ENCODE data around the gene MYLK3.
"Not testable (repeated sequence)": the region's sequence is repeated elsewhere in the genome, so short reads cannot be mapped to it uniquely, and the experiment has no call there.

MYLK3 gene

DNA sequence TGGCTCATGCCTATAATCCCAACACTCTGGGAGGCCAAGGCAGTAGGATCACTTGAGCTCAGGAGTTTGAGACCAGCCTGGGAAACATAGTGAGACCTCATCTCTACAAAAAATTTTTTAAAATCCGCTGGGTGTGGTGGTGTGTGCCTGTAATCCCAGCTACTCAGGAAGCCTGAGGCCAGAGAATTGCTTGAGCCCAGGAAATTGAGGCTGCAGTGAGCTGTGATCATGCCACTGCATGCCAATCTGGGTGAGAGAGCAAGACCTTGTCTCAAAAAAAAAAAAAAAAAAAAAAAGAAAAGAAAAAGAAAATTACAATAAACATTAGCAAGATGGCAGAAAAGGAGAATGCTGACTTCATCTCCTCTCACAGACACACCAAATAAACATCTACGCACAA, 36.4 kb upstream of the MYLK3 start:
- not testable (repeated sequence) for H3K27ac ChIP-seq (ENCODE audit: low read depth in 2 of 2, low read length in 2 of 2); H3K9ac ChIP-seq (ENCODE audit: low read depth in 1 of 2, low read length in 2 of 2); H3K4me1 ChIP-seq (ENCODE audit: control insufficient read depth in 2 of 2, insufficient read depth in 2 of 2, low read length in 2 of 2); H3K27me3 ChIP-seq (ENCODE audit: control insufficient read depth in 2 of 2, insufficient read depth in 2 of 2, low read length in 2 of 2); H3K4me3 ChIP-seq (ENCODE audit: low read length in 2 of 2); H3K36me3 ChIP-seq (ENCODE audit: control insufficient read depth in 2 of 2, insufficient read depth in 2 of 2, low read length in 2 of 2); H3K9me3 ChIP-seq (ENCODE audit: control insufficient read depth in 2 of 2, low read length in 2 of 2)

DNA sequence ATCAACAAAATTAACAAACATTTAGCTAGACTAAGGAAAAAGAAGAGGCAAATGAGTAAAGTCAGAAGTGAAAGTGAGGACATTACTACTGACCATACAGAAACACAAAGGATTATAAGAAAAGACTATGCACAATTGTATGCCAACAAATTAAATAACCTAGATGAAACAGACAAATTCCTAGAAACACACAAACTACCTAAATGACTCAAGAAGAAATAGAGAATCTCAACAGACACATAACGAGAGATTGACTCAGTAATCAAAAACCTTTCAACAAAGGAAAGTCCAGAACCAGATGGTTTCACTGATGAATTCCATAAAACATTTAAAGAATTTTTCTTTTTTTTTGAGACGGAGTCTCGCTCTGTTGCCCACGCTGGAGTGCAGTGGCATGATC, 35.7 kb upstream of the MYLK3 start:
- no peaks in the 10 kb centered on the region for H3K27me3 ChIP-seq (ENCODE audit: control insufficient read depth in 2 of 2, insufficient read depth in 2 of 2, low read length in 2 of 2)
- no peaks in the 10 kb centered on the region for H3K9me3 ChIP-seq (ENCODE audit: control insufficient read depth in 2 of 2, low read length in 2 of 2)

DNA sequence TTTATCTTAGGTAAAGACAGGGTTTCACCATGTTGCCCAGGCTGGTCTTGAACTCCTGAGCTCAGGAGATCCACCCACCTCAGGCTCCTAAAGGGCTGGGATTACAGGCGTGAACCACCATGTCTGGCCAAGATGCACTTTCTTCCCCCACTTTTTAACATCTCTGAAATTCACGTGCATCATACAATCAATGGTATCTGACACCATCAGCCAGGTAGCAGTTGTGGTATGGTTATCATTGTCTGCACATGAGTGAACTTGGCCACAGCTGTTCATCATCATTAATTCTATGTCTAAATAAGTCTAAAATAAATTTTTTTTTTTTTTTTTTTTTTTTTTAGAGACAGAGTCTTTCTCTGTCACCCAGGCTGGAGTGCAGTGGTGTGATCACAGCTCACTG, 34.2 kb upstream of the MYLK3 start:
- Histone ChIP-seq H3K9me3 (ENCODE audit: control insufficient read depth in 2 of 2, low read length in 2 of 2) (no peaks in the 10 kb centered on the region), H3K4me1 (ENCODE audit: control insufficient read depth in 2 of 2, insufficient read depth in 2 of 2, low read length in 2 of 2) (no peaks in the 10 kb centered on the region), H3K27ac (ENCODE audit: low read depth in 2 of 2, low read length in 2 of 2) (no peak overlapping the region), H3K36me3 (ENCODE audit: control insufficient read depth in 2 of 2, insufficient read depth in 2 of 2, low read length in 2 of 2) (no peaks in the 10 kb centered on the region), H3K27me3 (ENCODE audit: control insufficient read depth in 2 of 2, insufficient read depth in 2 of 2, low read length in 2 of 2) (no peaks in the 10 kb centered on the region), H3K4me3 (ENCODE audit: low read length in 2 of 2) (no peak overlapping the region), H3K9ac (ENCODE audit: low read depth in 1 of 2, low read length in 2 of 2) (no peak overlapping the region)

More for the DNA sequence above, 35.7 kb upstream of the MYLK3 start:
- Histone ChIP-seq H3K9ac (ENCODE audit: low read depth in 1 of 2, low read length in 2 of 2) (no peak overlapping the region), H3K4me1 (ENCODE audit: control insufficient read depth in 2 of 2, insufficient read depth in 2 of 2, low read length in 2 of 2) (no peaks in the 10 kb centered on the region), H3K4me3 (ENCODE audit: low read length in 2 of 2) (no peak overlapping the region), H3K27ac (ENCODE audit: low read depth in 2 of 2, low read length in 2 of 2) (no peak overlapping the region), H3K36me3 (ENCODE audit: control insufficient read depth in 2 of 2, insufficient read depth in 2 of 2, low read length in 2 of 2) (no peaks in the 10 kb centered on the region)

DNA sequence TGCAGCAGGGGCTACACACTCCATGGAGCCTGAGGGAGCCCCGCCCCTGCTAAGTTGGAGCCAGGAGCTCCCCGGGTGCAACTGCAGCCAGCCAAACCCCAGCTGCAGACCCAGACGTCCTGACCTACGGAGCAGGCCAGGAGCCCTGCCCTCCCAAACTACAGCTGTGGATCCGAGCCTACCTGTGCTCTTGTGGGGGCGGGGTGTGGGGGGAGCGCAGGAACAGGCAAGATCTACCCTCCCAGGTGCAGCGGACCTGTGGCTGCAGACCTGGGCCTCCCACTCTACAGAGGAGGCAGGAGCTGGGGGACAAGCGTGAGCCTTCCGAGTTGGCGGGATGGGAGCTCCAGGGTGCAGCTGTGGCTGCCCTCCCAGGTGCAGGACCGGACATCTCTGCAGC, 29.7 kb upstream of the MYLK3 start:
- Histone ChIP-seq H3K9ac (ENCODE audit: low read depth in 1 of 2, low read length in 2 of 2) (no peak overlapping the region), H3K4me3 (ENCODE audit: low read length in 2 of 2) (no peak overlapping the region), H3K27me3 (ENCODE audit: control insufficient read depth in 2 of 2, insufficient read depth in 2 of 2, low read length in 2 of 2) (no peaks in the 10 kb centered on the region), H3K9me3 (ENCODE audit: control insufficient read depth in 2 of 2, low read length in 2 of 2) (no peaks in the 10 kb centered on the region), H3K27ac (ENCODE audit: low read depth in 2 of 2, low read length in 2 of 2) (no peak overlapping the region), H3K36me3 (ENCODE audit: control insufficient read depth in 2 of 2, insufficient read depth in 2 of 2, low read length in 2 of 2) (no peaks in the 10 kb centered on the region), H3K4me1 (ENCODE audit: control insufficient read depth in 2 of 2, insufficient read depth in 2 of 2, low read length in 2 of 2) (no peaks in the 10 kb centered on the region)

DNA sequence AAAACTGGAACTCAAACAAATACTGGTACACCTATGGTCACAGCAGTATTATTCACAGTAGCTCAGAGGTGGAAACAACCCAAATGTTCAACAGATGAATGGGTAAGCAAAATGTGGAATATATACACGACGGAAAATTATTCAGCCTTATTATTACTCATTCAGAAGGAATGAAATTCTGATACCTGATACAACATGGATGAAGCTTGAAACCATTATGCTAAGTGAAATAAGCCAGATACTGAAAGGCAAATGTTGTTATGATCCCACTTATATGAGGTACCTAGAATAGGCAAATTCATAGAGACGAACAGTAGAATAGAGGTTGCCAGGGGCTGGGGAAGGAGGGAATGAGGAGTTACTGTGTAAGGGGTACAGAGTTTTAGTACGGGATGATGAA, 27.1 kb upstream of the MYLK3 start:
- Histone ChIP-seq H3K4me3 (ENCODE audit: low read length in 2 of 2) (no peak overlapping the region), H3K9me3 (ENCODE audit: control insufficient read depth in 2 of 2, low read length in 2 of 2) (no peaks in the 10 kb centered on the region), H3K4me1 (ENCODE audit: control insufficient read depth in 2 of 2, insufficient read depth in 2 of 2, low read length in 2 of 2) (no peaks in the 10 kb centered on the region), H3K36me3 (ENCODE audit: control insufficient read depth in 2 of 2, insufficient read depth in 2 of 2, low read length in 2 of 2) (no peaks in the 10 kb centered on the region), H3K27me3 (ENCODE audit: control insufficient read depth in 2 of 2, insufficient read depth in 2 of 2, low read length in 2 of 2) (no peaks in the 10 kb centered on the region), H3K27ac (ENCODE audit: low read depth in 2 of 2, low read length in 2 of 2) (no peak overlapping the region), H3K9ac (ENCODE audit: low read depth in 1 of 2, low read length in 2 of 2) (no peak overlapping the region)

DNA sequence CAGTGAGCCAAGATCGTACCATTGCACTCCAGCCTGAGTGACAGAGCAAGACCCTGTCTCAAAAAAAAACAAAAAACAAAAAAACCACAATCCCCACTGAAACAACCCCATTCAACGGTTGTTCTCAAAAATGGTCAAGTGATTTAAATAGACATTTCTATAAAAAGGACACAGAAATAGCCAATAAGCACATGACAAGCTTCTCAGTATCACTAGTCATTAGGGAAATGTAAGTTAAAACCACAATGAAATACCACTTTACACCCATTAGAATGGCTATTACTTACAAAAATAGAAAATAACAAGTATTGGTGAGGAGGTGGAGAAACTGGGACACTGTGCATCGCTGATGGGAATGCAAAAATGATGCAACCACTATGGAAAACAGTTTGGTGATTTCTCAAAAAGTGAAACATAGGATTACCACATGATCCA, 26.6 kb upstream of the MYLK3 start:
- H3K27me3 ChIP-seq (ENCODE audit: control insufficient read depth in 2 of 2, insufficient read depth in 2 of 2, low read length in 2 of 2), result no peaks in the 10 kb centered on the region
- H3K4me3 ChIP-seq (ENCODE audit: low read length in 2 of 2), result no peak overlapping the region
- H3K4me1 ChIP-seq (ENCODE audit: control insufficient read depth in 2 of 2, insufficient read depth in 2 of 2, low read length in 2 of 2), result no peaks in the 10 kb centered on the region
- no peaks in the 10 kb centered on the region for H3K9me3 ChIP-seq (ENCODE audit: control insufficient read depth in 2 of 2, low read length in 2 of 2)
- no peak overlapping the region for H3K27ac ChIP-seq (ENCODE audit: low read depth in 2 of 2, low read length in 2 of 2)
- H3K36me3 ChIP-seq (ENCODE audit: control insufficient read depth in 2 of 2, insufficient read depth in 2 of 2, low read length in 2 of 2), result no peaks in the 10 kb centered on the region
- H3K9ac ChIP-seq (ENCODE audit: low read depth in 1 of 2, low read length in 2 of 2), result no peak overlapping the region

DNA sequence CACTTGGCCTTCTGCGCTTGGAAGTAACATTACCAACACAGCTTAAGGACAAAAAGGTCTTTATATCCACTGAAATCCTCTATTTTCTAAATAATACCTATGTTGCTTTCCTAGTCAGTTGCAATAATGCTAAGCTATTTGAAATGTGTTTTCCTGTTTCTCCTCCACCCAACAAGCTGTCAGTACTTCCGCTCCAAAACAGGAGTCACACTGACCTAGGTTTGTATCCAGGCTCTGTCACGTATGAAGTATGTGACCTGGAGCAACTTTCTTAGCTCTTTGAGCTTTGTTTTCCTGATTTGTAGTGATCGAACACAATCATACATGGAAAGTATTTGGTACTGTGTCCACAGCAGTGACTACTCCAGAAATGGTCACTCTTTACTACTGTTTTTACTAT, 24.3 kb upstream of the MYLK3 start:
- Histone ChIP-seq H3K27me3 (ENCODE audit: control insufficient read depth in 2 of 2, insufficient read depth in 2 of 2, low read length in 2 of 2) (no peaks in the 10 kb centered on the region), H3K27ac (ENCODE audit: low read depth in 2 of 2, low read length in 2 of 2) (no peak overlapping the region), H3K36me3 (ENCODE audit: control insufficient read depth in 2 of 2, insufficient read depth in 2 of 2, low read length in 2 of 2) (no peaks in the 10 kb centered on the region), H3K4me1 (ENCODE audit: control insufficient read depth in 2 of 2, insufficient read depth in 2 of 2, low read length in 2 of 2) (no peaks in the 10 kb centered on the region), H3K9me3 (ENCODE audit: control insufficient read depth in 2 of 2, low read length in 2 of 2) (no peaks in the 10 kb centered on the region), H3K4me3 (ENCODE audit: low read length in 2 of 2) (no peak overlapping the region), H3K9ac (ENCODE audit: low read depth in 1 of 2, low read length in 2 of 2) (no peak overlapping the region)

DNA sequence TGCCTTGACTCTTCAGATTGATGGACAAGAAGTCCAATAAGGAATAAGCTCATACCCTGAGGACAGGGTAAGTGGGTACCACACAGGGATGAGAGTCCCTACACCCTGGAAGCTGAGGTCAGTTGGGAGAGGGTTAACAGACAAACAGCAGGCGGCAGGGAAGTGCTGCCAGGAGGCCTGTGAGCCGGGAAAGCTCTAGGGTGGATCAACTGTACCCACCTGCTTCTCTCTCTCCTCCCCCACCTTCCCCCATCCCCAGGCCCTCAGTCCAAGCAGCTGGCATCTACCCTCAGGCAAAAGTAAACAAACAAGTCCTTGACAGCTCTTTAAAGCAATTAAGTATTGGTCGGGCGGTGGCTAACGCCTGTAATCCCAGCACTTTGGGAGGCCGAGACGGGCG, 20.7 kb upstream of the MYLK3 start:
- Histone ChIP-seq H3K36me3 (ENCODE audit: control insufficient read depth in 2 of 2, insufficient read depth in 2 of 2, low read length in 2 of 2) (no peaks in the 10 kb centered on the region), H3K9me3 (ENCODE audit: control insufficient read depth in 2 of 2, low read length in 2 of 2) (no peaks in the 10 kb centered on the region), H3K9ac (ENCODE audit: low read depth in 1 of 2, low read length in 2 of 2) (no peak overlapping the region), H3K27ac (ENCODE audit: low read depth in 2 of 2, low read length in 2 of 2) (no peak overlapping the region), H3K27me3 (ENCODE audit: control insufficient read depth in 2 of 2, insufficient read depth in 2 of 2, low read length in 2 of 2) (no peaks in the 10 kb centered on the region), H3K4me3 (ENCODE audit: low read length in 2 of 2) (no peak overlapping the region), H3K4me1 (ENCODE audit: control insufficient read depth in 2 of 2, insufficient read depth in 2 of 2, low read length in 2 of 2) (no peaks in the 10 kb centered on the region)

DNA sequence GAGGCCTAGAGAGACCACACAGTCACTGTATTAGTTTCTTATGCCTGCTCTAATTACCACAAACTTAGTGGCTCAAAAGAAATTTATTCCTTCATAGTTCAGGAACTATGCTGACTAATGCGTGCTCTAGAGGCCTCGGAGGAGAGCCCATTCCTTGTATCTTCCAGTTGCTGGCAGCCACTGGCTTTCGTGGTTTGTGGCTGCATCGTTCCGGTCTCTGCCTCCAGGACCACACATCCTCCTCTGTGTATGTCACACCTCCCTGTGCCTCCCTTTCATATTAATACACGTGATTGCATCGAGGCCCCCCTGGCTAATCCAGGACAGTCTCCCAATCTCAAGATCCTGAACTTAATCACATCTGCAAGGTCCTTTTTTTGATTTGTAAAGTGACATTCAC, 16.9 kb upstream of the MYLK3 start:
- H3K36me3 ChIP-seq (ENCODE audit: control insufficient read depth in 2 of 2, insufficient read depth in 2 of 2, low read length in 2 of 2), result no peaks in the 10 kb centered on the region
- no peak overlapping the region for H3K9ac ChIP-seq (ENCODE audit: low read depth in 1 of 2, low read length in 2 of 2)
- no peak overlapping the region for H3K27ac ChIP-seq (ENCODE audit: low read depth in 2 of 2, low read length in 2 of 2)
- no peak overlapping the region for H3K4me3 ChIP-seq (ENCODE audit: low read length in 2 of 2)
- no peaks in the 10 kb centered on the region for H3K4me1 ChIP-seq (ENCODE audit: control insufficient read depth in 2 of 2, insufficient read depth in 2 of 2, low read length in 2 of 2)
- no peaks in the 10 kb centered on the region for H3K27me3 ChIP-seq (ENCODE audit: control insufficient read depth in 2 of 2, insufficient read depth in 2 of 2, low read length in 2 of 2)
- H3K9me3 ChIP-seq (ENCODE audit: control insufficient read depth in 2 of 2, low read length in 2 of 2), result no peaks in the 10 kb centered on the region

DNA sequence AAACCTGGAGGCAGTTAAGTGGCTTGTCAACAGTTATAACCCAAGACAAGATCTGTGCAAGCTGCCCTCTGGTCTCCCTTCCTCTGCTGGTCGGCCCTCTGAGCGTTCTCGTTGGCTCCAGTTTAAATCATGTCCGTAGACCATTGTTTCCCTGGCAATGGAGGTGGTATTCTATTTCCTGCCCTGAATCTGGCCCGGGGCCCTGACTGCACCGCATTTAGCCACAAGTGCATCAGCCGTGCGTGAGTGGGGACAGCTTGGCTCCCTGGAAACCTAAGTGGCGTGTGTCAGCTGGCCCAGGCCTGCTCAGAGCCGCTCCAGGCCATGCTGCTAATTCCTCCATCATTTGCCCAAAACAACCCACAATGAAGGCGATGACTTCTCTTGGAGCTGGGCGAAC, 15.0 kb upstream of the MYLK3 start:
- no peak overlapping the region for H3K4me3 ChIP-seq (ENCODE audit: low read length in 2 of 2)
- H3K27ac ChIP-seq (ENCODE audit: low read depth in 2 of 2, low read length in 2 of 2), result no peak overlapping the region
- no peaks in the 10 kb centered on the region for H3K27me3 ChIP-seq (ENCODE audit: control insufficient read depth in 2 of 2, insufficient read depth in 2 of 2, low read length in 2 of 2)
- no peak overlapping the region for H3K9ac ChIP-seq (ENCODE audit: low read depth in 1 of 2, low read length in 2 of 2)
- H3K36me3 ChIP-seq (ENCODE audit: control insufficient read depth in 2 of 2, insufficient read depth in 2 of 2, low read length in 2 of 2), result no peaks in the 10 kb centered on the region
- no peaks in the 10 kb centered on the region for H3K4me1 ChIP-seq (ENCODE audit: control insufficient read depth in 2 of 2, insufficient read depth in 2 of 2, low read length in 2 of 2)
- no peaks in the 10 kb centered on the region for H3K9me3 ChIP-seq (ENCODE audit: control insufficient read depth in 2 of 2, low read length in 2 of 2)

DNA sequence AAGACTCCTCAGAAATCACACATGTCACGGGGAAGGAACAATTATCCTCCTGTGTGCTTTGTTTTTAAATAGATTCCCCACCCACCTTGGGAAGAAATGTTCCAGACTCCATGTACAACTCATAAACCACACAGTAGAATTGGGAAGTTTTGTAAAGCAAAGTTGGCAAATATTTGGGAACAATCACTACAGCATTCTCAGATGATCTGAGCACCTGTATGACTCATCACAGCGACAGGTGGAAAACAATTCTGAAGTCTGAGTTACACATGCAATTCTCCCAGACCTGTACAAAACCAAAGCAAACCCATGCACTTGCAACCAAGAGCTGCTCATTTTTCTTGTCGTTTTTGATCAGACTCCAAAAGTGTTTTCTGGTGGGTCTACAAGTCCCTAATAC, 14.4 kb upstream of the MYLK3 start:
- Histone ChIP-seq H3K4me3 (ENCODE audit: low read length in 2 of 2) (no peak overlapping the region), H3K36me3 (ENCODE audit: control insufficient read depth in 2 of 2, insufficient read depth in 2 of 2, low read length in 2 of 2) (no peaks in the 10 kb centered on the region), H3K9ac (ENCODE audit: low read depth in 1 of 2, low read length in 2 of 2) (no peak overlapping the region), H3K27ac (ENCODE audit: low read depth in 2 of 2, low read length in 2 of 2) (no peak overlapping the region), H3K9me3 (ENCODE audit: control insufficient read depth in 2 of 2, low read length in 2 of 2) (no peaks in the 10 kb centered on the region), H3K4me1 (ENCODE audit: control insufficient read depth in 2 of 2, insufficient read depth in 2 of 2, low read length in 2 of 2) (no peaks in the 10 kb centered on the region), H3K27me3 (ENCODE audit: control insufficient read depth in 2 of 2, insufficient read depth in 2 of 2, low read length in 2 of 2) (no peaks in the 10 kb centered on the region)

Measured in mucosa of rectum (tissue), 2 donors.